NCI-H524 treated with DMSO at 0.1 percent for 48 hours (cell line): ENCODE measurements around the gene CCR5.
"Not testable (repeated sequence)": the region's sequence is repeated elsewhere in the genome, so short reads cannot be mapped to it uniquely, and the experiment has no call there.

ENCODE experiments used
- DNase-seq: peaks from one replicate; lab custom pipeline; 2025; lab: John Stamatoyannopoulos, UW

The CCR5 gene

GRCh38 chr3:46386205-46386604 lies 15.5 kb downstream of the CCR5 start:
- no peak for DNase-seq

GRCh38 chr3:46388847-46389246 lies 18.1 kb downstream of the CCR5 start:
- DNase-seq: not testable (repeated sequence)

GRCh38 chr3:46389306-46389705 lies 18.6 kb downstream of the CCR5 start:
- DNase-seq: no peak

- not testable (repeated sequence) for DNase-seq
Observed at GRCh38 chr3:46391526-46391925, 20.8 kb downstream of the CCR5 start.

GRCh38 chr3:46393011-46393410 lies 22.3 kb downstream of the CCR5 start:
- DNase-seq: no peak

GRCh38 chr3:46393554-46394434 lies 23.0 kb downstream of the CCR5 start:
- no peak for DNase-seq

- no peak for DNase-seq
Observed at GRCh38 chr3:46395210-46395661, 24.5 kb downstream of the CCR5 start.

- DNase-seq: no peak
Observed at GRCh38 chr3:46395766-46396530, 25.2 kb downstream of the CCR5 start.

GRCh38 chr3:46397111-46397510 lies 26.4 kb downstream of the CCR5 start:
- no peak for DNase-seq

- DNase-seq: no peak
Observed at GRCh38 chr3:46398186-46398955, 27.6 kb downstream of the CCR5 start.

GRCh38 chr3:46399098-46399497 lies 28.4 kb downstream of the CCR5 start:
- no peak for DNase-seq

GRCh38 chr3:46399557-46399956 lies 28.8 kb downstream of the CCR5 start:
- DNase-seq: no peak

GRCh38 chr3:46400000-46400734 lies 29.4 kb downstream of the CCR5 start:
- DNase-seq: peak; percentile 81

- no peak for DNase-seq
Observed at GRCh38 chr3:46400846-46401245, 30.1 kb downstream of the CCR5 start.

GRCh38 chr3:46401579-46401978 lies 30.8 kb downstream of the CCR5 start:
- DNase-seq: no peak

GRCh38 chr3:46402902-46403301 lies 32.2 kb downstream of the CCR5 start:
- not testable (repeated sequence) for DNase-seq

- DNase-seq: no peak
Observed at GRCh38 chr3:46405301-46406019, 34.7 kb downstream of the CCR5 start.

GRCh38 chr3:46406443-46406787 lies 35.7 kb downstream of the CCR5 start:
- DNase-seq: no peak

- DNase-seq: no peak
Observed at GRCh38 chr3:46406788-46407611, 36.3 kb downstream of the CCR5 start, which contains the start of the genes CCR5AS and CCRL2. Gene CCR5AS, minus strand, starts transcription at chr3:46407066. Gene CCRL2, plus strand, starts transcription at chr3:46407259. Its CDS starts 821 bp downstream, at chr3:46408080.

- no peak for DNase-seq
Observed at GRCh38 chr3:46407970-46408369, 37.2 kb downstream of the CCR5 start.
